Activated CD8-positive, alpha-beta memory T cell treated with anti-CD3 and anti-CD28 coated beads, Interleukin-2, amount 10 ng/mL, durations not matched to agents 7 days and 5 days (primary cell): Measurements from ENCODE around the gene LBP. TPM values are rescaled to one million over a fixed set of nuclear protein-coding genes. Genes with fewer than 3 reads are reported as not detected.
A peak's percentile ranks its signal among the peaks of the same experiment; 100 is the strongest.

Source experiments
- ATAC-seq: fragments of 150-1000 bp; cut with Tn5 transposase; one replicate; pipeline ENCODE4 v1.10.0; 2021; ENCODE audit warnings: moderate library complexity
- CTCF ChIA-PET: fragments of 350-600 bp; sonication (Branson Sonifier 250); formaldehyde crosslinking; loops from one replicate; lab custom pipeline; 2021; ENCODE audit warnings: antibody characterized with exemption; lab: Charles Lee
- DNase-seq: peaks from one replicate; pipeline ENCODE4 v3.0.0-alpha.2; 2020
- H3K27ac Mint-ChIP-seq: one replicate; pipeline ENCODE4 v1.8.0; 2021; ENCODE audit warnings: mild to moderate bottlenecking, mixed read lengths
- H3K27me3 Mint-ChIP-seq: one replicate; pipeline ENCODE4 v1.8.0; 2021; ENCODE audit warnings: mixed read lengths
- H3K36me3 Mint-ChIP-seq: one replicate; pipeline ENCODE4 v1.8.0; 2021; ENCODE audit warnings: mild to moderate bottlenecking, mixed read lengths
- H3K4me1 Mint-ChIP-seq: one replicate; pipeline ENCODE4 v1.8.0; 2021; ENCODE audit warnings: mixed read lengths
- H3K4me3 Mint-ChIP-seq: one replicate; pipeline ENCODE4 v1.8.0; 2021; ENCODE audit warnings: mild to moderate bottlenecking, moderate library complexity, mixed read lengths
- H3K9me3 Mint-ChIP-seq: one replicate; pipeline ENCODE4 v1.8.0; 2022; ENCODE audit warnings: low read depth, mixed read lengths
- total RNA-seq, 2 experiments: library from RNA; stranded (reverse); gene quantifications; one replicate each; pipeline ENCODE4 v1.2.3, GENCODE V29; 2021

Gene LBP
- total RNA-seq, 2 experiments from 2014 or later = not detected

DNA sequence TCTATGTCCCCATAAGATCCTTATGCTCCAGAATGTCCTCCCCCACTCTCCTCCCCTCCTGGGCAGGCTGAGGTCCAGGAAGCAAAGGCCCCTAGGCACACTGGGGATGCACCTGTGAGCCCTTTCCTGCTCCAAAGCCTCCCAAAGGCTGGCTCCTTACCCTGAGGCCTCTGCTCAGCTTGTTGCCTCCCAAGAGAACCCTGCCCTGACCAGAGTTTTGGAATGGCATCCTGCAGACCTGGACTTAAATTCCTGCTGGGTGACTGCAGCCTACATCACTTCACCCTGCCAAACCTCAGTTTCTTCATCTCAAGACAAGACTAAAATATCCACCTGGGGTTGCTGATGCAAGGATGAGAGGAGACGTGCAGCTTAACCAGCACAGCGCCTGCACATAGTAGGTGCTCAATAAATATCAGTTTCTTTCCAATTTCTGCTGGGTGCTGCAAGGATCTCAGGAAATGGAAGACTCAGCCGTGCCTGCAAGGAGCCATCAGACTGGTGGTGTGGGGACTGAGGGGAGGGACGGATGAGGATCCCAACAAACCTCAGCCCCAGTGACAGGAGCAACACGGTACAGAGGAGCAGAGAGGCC is 2.1 kb upstream of the LBP start:
- no peaks in the 10 kb centered on the region for H3K4me1 Mint-ChIP-seq
- H3K27me3 Mint-ChIP-seq = peaks cover 16% of the 10 kb centered on the region
- ATAC-seq (no peak), DNase-seq (no peak)
- CTCF ChIA-PET = no interaction called here
- no peaks in the 10 kb centered on the region for H3K36me3 Mint-ChIP-seq
- no peak overlapping the region for H3K4me3 Mint-ChIP-seq
- H3K9me3 Mint-ChIP-seq = no peaks in the 10 kb centered on the region
- no peak overlapping the region for H3K27ac Mint-ChIP-seq

DNA sequence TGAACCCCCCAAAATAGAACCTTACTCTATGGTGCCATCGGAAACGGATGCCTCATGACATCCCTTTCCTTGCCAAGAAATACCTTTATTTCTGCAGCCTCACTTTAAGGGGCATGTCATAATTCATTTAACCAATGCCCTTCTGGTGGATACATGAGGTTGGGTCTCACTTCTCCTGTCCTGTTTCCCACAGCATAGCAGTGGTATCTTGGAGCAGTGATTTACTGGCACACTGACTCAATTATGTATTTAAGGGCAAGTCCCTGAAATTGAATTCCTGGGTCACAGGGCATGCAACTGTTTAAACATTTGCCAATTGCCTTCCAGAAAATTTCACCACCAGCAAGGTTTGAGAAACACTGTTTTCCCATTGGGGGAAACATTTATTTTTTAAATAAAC is 639 bp upstream of the LBP start:
- no peak overlapping the region for H3K4me3 Mint-ChIP-seq
- H3K4me1 Mint-ChIP-seq = no peaks in the 10 kb centered on the region
- ATAC-seq (no peak), DNase-seq (no peak)
- H3K27me3 Mint-ChIP-seq = peaks cover 11% of the 10 kb centered on the region
- H3K9me3 Mint-ChIP-seq = no peaks in the 10 kb centered on the region
- no peaks in the 10 kb centered on the region for H3K36me3 Mint-ChIP-seq
- CTCF ChIA-PET = no interaction called here
- H3K27ac Mint-ChIP-seq = no peak overlapping the region

DNA sequence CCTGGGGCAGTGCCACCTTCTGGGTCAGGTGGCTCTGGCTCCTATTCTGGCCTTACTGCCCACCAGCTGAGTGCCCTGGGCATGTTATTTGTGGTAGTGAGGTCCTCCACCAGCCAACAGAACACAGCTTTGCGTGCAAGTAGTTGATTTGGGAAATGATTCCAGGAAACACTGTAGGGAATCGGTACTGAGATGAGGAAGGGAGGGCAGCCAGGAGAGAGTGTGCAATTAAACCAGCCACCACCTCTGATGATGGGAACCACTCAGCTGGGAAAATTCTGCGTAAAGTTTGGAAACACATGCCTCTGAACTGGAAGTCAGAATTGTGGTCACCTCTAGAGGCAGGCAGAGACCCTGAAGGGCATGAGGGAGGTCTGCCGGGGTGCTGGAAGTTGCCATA is 459 bp downstream of the LBP start:
- no peaks in the 10 kb centered on the region for H3K36me3 Mint-ChIP-seq
- peaks cover 5% of the 10 kb centered on the region for H3K27me3 Mint-ChIP-seq
- H3K27ac Mint-ChIP-seq = no peak overlapping the region
- CTCF ChIA-PET = no interaction called here
- no peaks in the 10 kb centered on the region for H3K4me1 Mint-ChIP-seq
- no peak overlapping the region for H3K4me3 Mint-ChIP-seq
- ATAC-seq = no peak
- H3K9me3 Mint-ChIP-seq = no peaks in the 10 kb centered on the region
- no peak for DNase-seq

DNA sequence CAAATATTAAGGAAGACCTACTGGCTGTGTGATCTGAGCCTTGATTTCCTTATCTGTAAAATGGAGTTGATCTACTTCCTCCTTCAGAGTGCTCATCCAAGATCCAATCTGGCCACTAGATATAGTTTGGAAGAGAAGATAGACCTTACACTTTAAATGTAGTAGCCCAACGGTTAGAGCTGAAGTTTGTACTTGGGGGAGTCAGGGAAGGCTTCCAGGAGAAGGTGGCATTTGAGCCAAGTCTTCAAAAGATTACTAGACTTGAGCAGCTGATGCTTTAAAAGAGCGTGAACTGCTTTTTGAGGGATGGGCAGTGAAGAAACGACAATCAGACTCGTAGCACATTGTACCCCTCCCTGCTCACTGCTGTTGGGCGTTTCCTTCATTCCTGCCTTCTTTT is 3.6 kb downstream of the LBP start:
- no peaks in the 10 kb centered on the region for H3K9me3 Mint-ChIP-seq
- no peak overlapping the region for H3K27ac Mint-ChIP-seq
- DNase-seq = no peak
- no peak for ATAC-seq
- H3K4me1 Mint-ChIP-seq = no peaks in the 10 kb centered on the region
- no peaks in the 10 kb centered on the region for H3K36me3 Mint-ChIP-seq
- H3K27me3 Mint-ChIP-seq = peaks cover 4% of the 10 kb centered on the region
- no peak overlapping the region for H3K4me3 Mint-ChIP-seq
- CTCF ChIA-PET = no interaction called here

DNA sequence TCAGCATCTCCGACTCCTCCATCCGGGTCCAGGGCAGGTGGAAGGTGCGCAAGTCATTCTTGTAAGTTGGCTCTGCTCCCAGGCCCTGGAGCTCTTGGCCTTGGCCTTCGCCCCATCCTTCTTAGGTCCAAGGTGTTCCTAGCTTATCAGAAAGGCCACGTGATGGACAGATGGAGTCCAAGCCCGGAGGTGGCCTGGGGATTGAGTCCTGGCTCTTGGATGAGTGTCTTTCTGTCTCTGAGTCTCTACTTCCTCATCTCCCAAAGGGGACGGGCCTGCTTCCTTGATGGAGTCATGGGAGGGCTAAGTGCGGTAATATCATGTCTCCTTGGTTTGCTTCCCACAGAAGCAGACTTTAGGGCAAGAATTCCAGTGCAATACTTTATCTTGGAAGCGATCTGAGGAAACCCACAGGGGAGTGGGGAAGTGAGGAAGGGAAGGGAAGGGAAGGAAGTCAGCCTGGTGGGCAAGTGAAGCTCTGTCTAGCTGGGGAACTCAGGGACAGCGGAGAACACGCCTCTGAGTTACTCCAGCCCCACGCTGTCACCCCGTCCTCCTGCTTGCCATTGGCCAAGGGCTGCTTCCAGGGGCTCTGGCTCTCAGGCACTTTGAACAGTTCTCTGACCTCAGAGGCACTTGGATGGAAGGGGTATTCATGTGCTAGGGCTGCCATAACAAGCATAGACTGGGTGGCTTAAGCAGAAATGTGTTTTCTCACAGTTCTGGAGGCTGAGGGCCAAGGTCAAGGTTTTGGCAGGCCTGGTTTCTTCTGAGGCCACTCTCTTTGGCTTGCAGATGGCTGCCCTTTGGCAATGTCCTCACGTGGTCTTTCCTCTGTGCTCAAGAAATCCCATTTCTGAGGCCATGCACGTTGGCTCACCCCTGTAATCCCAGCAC is 4.8 kb downstream of the LBP start:
- ATAC-seq (no peak), DNase-seq (no peak)
- H3K4me1 Mint-ChIP-seq = no peaks in the 10 kb centered on the region
- H3K27ac Mint-ChIP-seq = no peak overlapping the region
- H3K9me3 Mint-ChIP-seq = no peaks in the 10 kb centered on the region
- H3K4me3 Mint-ChIP-seq = no peak overlapping the region
- H3K36me3 Mint-ChIP-seq = no peaks in the 10 kb centered on the region
- CTCF ChIA-PET = no interaction called here
- H3K27me3 Mint-ChIP-seq = peaks cover 4% of the 10 kb centered on the region

DNA sequence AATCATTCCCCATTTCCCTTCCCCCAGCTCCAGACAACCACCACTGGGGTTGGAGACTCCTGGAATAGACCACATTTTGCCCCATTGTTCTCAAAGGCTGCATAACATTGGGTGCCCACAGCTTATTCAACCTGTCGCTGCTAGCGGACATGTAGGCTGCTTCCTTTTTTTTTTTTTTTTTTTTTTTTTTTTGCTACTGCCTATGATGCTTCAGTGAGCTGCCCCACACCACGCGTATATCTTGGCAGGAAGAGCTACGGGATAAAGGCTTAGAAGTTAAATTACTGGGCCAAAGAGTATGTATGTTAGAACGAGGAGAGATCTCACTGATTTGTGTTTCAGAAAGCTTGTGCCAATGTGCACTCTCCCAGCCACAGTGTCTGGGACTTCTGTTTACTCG is 7.0 kb downstream of the LBP start:
- CTCF ChIA-PET = no interaction called here
- no peak overlapping the region for H3K4me3 Mint-ChIP-seq
- no peak for ATAC-seq
- H3K27me3 Mint-ChIP-seq = no peaks in the 10 kb centered on the region
- no peak overlapping the region for H3K27ac Mint-ChIP-seq
- no peaks in the 10 kb centered on the region for H3K9me3 Mint-ChIP-seq
- DNase-seq = no peak
- no peaks in the 10 kb centered on the region for H3K36me3 Mint-ChIP-seq
- H3K4me1 Mint-ChIP-seq = peaks cover 13% of the 10 kb centered on the region

DNA sequence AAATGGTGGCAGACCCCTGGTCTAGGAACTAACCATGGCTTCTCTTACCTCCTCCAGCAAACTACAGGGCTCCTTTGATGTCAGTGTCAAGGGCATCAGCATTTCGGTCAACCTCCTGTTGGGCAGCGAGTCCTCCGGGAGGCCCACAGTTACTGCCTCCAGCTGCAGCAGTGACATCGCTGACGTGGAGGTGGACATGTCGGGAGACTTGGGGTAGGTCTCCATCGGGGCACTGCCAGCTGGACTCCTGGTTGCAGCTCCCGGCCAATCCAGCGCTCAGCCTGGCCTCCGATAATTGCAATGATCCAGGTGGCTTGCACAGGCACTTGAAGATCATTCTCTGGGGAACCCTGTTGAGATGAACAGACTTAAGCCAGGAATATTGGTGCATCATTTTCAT is 7.9 kb downstream of the LBP start:
- Mint-ChIP-seq H3K9me3 (no peaks in the 10 kb centered on the region), H3K4me1 (peaks cover 13% of the 10 kb centered on the region), H3K4me3 (no peak overlapping the region), H3K36me3 (no peaks in the 10 kb centered on the region), H3K27ac (no peak overlapping the region), H3K27me3 (no peaks in the 10 kb centered on the region)
- no peak for DNase-seq
- no peak for ATAC-seq
- CTCF ChIA-PET = no interaction called here

DNA sequence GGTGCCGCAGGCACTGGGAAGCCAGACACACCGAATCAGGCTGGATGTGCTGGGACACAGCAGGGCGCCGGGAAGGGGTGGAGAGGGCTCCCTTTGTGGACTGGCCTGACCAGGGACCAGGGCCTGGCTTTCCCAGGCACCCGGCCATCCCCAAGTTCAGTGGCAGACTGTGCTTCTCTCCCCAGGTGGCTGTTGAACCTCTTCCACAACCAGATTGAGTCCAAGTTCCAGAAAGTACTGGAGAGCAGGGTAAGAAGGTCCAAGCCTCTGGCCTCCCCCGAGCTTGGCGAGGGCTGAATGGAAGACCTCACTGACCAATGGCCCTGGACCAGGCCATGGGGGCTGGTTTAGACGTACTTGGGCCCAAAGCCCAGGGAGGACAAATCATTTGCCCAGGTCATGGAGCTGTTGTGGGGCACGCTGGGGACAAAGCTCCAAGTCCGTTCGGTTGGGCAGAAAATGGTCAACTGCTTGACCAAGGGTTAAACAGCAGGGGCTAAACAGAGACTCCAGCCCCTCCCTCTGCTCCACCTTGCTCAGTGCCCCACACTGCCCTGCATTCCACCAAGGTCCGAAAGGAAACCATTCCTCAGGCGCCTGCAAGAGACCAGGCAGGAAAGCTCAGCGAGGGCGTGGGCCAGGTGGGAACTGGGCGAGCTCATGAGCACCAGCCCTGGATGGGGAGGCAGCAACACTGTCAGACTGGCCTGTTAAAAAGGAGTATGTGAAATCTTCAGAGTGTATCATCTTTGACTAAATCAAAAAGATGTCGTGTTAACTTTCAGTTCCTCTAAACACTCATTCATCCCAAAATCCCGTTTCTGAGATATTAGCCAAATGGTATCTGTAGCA is 9.1 kb downstream of the LBP start:
- H3K36me3 Mint-ChIP-seq = no peaks in the 10 kb centered on the region
- peak; percentile 51 for ATAC-seq

DNA sequence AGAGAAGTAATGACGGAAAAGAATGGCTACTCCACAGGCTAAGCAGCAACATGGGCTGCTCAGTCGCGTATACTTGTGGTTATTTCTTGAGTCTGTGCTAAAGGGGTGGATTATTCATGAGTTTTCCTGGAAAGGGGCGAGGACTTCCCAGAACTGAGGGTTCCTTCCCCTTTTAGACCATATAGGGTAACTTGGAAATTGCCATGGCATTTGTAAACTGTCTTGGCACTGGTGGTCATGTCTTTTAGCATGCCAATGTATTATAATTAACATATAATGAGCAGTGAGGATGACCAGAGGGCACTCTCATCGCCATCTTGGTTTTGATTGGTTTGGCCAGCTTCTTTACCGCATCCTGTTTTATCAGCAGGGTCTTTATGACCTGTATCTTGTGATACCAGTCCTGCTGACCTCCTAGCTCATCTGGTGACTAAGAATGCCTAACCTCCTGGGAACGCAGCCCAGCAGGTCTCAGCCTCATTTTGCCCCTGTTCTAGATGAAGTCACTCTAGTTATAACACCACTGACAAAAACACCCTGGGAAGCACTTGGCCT is 11.4 kb downstream of the LBP start:
- CTCF ChIA-PET = no interaction called here
- DNase-seq (peak; percentile 48), ATAC-seq (peak; percentile 49)
- Mint-ChIP-seq H3K36me3 (no peaks in the 10 kb centered on the region), H3K27me3 (no peaks in the 10 kb centered on the region), H3K4me1 (peaks cover 13% of the 10 kb centered on the region), H3K9me3 (no peaks in the 10 kb centered on the region), H3K4me3 (no peak overlapping the region), H3K27ac (no peak overlapping the region)

More for the DNA sequence above, 9.1 kb downstream of the LBP start:
- Mint-ChIP-seq H3K27me3 (no peaks in the 10 kb centered on the region), H3K4me1 (peaks cover 13% of the 10 kb centered on the region), H3K9me3 (no peaks in the 10 kb centered on the region), H3K4me3 (no peak overlapping the region), H3K27ac (no peak overlapping the region)
- CTCF ChIA-PET = interaction anchor here (1.2 kb wide), 1 partner anchor 298 kb away, joined by 3 read pairs; no protein-coding TSS in a partner anchor
- DNase-seq = no peak

DNA sequence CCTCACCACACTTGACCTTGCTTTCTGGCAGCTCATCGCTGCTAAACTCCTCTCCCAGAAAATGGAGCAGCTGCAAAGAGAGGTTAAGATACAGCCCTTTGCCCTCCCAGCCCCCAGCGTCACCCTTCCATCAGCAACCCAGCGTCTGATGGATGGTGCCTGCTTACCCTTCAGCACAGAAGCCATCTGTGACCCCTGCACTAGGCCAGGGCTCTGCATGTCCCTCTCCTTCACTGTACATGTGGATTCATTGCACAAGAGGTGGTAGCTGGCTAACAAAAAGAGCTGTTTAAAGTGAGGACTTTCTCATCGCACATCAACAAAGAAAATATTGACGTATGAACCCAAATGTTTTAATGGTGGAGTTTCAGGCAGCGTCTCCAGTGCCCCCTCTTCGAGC is 12.3 kb downstream of the LBP start:
- ATAC-seq (no peak), DNase-seq (no peak)
- no peaks in the 10 kb centered on the region for H3K36me3 Mint-ChIP-seq
- CTCF ChIA-PET = no interaction called here
- H3K4me1 Mint-ChIP-seq = peaks cover 13% of the 10 kb centered on the region
- H3K27me3 Mint-ChIP-seq = no peaks in the 10 kb centered on the region
- H3K9me3 Mint-ChIP-seq = no peaks in the 10 kb centered on the region
- H3K27ac Mint-ChIP-seq = no peak overlapping the region
- H3K4me3 Mint-ChIP-seq = no peak overlapping the region

DNA sequence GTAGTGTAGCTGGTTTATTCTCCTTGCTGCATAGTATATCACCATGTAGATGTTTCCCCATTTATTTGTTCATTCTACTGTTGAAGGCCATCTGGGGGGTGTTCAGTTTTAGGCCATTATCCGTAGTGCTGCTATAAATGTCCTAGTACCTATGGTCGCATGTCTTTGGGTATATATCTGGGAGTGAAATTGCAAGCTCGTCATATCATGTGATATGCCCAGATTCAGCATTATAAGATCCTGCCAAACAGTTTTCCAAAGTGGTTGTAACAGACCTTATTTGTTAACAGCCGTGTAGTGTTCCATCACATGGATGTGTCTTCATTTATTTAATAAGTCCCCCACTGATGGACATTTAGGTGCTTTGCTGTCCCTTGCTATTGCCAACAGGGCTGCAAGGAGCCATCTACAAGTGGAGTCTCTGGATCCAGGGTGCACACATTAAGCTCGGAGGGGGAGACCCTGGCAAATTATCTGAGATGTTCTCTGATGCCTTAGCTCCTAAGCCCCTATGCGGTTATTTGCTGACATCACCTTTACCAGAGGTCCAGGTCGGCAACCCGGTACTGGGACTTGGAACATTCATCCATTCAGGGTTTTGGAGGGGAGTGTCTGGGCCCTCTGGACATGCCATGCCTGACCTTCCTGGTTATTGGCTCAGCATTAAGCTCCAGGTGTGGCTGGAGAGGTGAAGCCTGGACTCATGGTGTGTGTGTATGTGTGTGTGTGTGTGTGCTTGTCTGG is 16.9 kb downstream of the LBP start:
- no peaks in the 10 kb centered on the region for H3K4me1 Mint-ChIP-seq
- CTCF ChIA-PET = no interaction called here
- DNase-seq = no peak
- no peaks in the 10 kb centered on the region for H3K36me3 Mint-ChIP-seq
- no peaks in the 10 kb centered on the region for H3K9me3 Mint-ChIP-seq
- no peak overlapping the region for H3K27ac Mint-ChIP-seq
- H3K27me3 Mint-ChIP-seq = peaks cover 5% of the 10 kb centered on the region
- H3K4me3 Mint-ChIP-seq = no peak overlapping the region
- ATAC-seq = no peak

DNA sequence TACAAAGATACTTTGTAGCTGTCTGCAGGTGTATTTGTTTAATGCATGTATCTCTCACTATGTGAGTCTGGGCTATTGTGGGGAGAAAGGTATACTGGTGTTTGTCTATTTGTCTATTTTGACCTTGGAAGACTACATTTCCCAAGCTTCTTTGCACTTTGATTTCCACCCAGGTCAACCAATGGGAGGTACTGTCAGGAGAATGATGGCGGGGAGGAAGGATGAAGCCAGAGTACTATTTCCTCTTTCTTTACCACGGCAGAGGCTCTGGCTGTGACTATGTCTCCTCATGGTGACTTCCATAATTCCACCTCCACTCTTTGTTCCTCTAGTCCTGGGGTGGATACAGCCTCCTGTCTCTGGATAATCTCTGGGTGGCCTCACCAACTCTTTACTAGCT is 23.1 kb downstream of the LBP start:
- Mint-ChIP-seq H3K27me3 (peaks cover 17% of the 10 kb centered on the region), H3K27ac (no peak overlapping the region), H3K36me3 (no peaks in the 10 kb centered on the region), H3K4me1 (no peaks in the 10 kb centered on the region), H3K4me3 (no peak overlapping the region), H3K9me3 (no peaks in the 10 kb centered on the region)
- DNase-seq = no peak
- no peak for ATAC-seq
- CTCF ChIA-PET = no interaction called here

DNA sequence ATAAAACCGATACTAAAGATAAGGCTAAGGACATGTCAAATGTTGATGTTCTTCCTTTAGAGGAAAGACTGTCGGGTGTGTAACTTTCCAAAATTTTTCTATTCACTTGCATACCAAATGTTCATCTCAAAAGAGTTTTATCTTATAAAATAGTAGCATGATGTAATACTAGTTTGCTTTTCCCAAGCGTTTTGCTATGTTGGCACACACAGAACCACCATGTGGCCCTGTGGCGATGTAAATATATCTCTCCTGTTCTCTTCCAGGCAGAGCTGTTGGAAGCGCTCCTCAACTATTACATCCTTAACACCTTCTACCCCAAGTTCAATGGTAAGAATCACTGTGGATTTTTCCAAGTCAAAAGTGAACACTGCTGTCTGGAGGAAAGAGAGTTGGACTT is 26.5 kb downstream of the LBP start:
- DNase-seq = no peak
- Mint-ChIP-seq H3K4me1 (no peaks in the 10 kb centered on the region), H3K9me3 (no peaks in the 10 kb centered on the region), H3K4me3 (no peak overlapping the region), H3K27ac (no peak overlapping the region), H3K27me3 (peaks cover 12% of the 10 kb centered on the region), H3K36me3 (no peaks in the 10 kb centered on the region)
- ATAC-seq = no peak
- CTCF ChIA-PET = no interaction called here
